ENCODE results near the gene TNS3. TPM values are rescaled to one million over a fixed set of nuclear protein-coding genes. Genes with fewer than 3 reads are reported as not detected.

The TNS3 gene
- total and polyA plus RNA-seq, 9 of the 15 experiments (the other 6 are each of a cell fraction or from before 2014, with no cell fraction given) = 0.20 TPM; not detected in 8

DNA sequence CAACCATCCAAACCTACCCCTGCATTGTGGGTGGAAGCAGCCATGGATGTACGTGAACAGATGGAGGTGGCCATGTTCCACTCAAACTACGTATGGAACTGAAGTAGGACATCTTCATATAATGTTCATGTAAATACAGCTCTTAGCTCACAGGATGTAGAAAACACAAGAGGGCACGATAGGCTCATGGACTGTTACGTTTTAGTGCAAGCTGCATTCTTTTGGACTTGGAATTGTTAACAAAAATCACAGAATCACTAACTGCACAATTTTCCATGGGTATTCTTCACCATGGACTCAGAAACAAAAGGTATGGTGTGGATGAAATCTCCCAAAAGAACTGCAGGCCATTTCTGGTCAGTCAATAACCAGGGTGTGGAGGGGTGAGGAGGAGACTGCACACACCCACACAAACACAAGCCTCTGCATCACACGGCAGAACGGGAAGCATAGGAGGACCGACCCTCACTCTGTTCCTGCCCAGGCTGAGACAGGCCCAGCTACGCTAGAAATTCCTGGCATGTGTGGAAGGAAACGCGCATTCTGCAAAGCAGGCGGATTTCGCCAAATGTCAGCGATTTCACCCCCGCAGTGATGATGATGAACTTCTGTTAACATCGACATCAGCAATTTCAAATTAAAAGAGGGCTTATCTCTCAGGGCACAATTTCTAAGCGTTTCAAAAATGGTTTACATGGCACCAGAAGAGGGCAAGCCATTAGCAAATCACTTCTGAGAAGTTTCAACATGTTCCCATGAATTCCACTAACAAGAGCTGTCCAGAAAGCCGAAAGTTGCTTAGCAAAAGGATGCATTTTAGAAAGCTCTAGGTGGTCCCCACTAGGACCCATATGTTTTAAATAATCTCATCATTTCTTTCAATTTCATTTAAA, 149.0 kb downstream of the TNS3 start:
- intact Hi-C loops (cut with micrococcal nuclease) = loop anchor here (10.0 kb wide), 1 partner anchor 382 kb away; no protein-coding TSS in a partner anchor
- Histone ChIP-seq H3K27ac (ENCODE audit: extremely low read depth, low read depth, low read length) (no peak overlapping the region), H3K27me3 (ENCODE audit: control insufficient read depth in 2 of 2, insufficient read depth in 2 of 2, low read length in 2 of 2) (peaks cover 3 to 9% of the 10 kb centered on the region in 2 experiments; a peak in 2 of 5 replicates), H2AFZ (ENCODE audit: low read depth, low read length) (no peak overlapping the region), H3K9ac (ENCODE audit: insufficient read depth in 1 of 2, low read depth in 2 of 2, low read length in 2 of 2) (no peak overlapping the region), H3K4me2 (ENCODE audit: insufficient read depth, low read length) (no peak overlapping the region), H3K4me3 (no peak overlapping the region), H3K79me2 (ENCODE audit: control insufficient read depth, insufficient read depth, low read length) (no peaks in the 10 kb centered on the region), H3K9me1 (ENCODE audit: control insufficient read depth, insufficient read depth, low read length) (no peaks in the 10 kb centered on the region), H3K36me3 (ENCODE audit: control insufficient read depth, insufficient read depth, low read length) (no peaks in the 10 kb centered on the region), H3K9me3 (replicated peaks; ENCODE audit: control insufficient read depth, insufficient read depth, low read depth, low read length) (no peaks in the 10 kb centered on the region), H3K4me1 (replicated peaks in 1 of 2; ENCODE audit: control insufficient read depth in 2 of 2, insufficient read depth in 2 of 2, low read length in 2 of 2) (no peaks in the 10 kb centered on the region), H4K20me1 (replicated peaks; ENCODE audit: control insufficient read depth, insufficient read depth, low read length) (no peaks in the 10 kb centered on the region)
- TF ChIP-seq, protein P1, sequence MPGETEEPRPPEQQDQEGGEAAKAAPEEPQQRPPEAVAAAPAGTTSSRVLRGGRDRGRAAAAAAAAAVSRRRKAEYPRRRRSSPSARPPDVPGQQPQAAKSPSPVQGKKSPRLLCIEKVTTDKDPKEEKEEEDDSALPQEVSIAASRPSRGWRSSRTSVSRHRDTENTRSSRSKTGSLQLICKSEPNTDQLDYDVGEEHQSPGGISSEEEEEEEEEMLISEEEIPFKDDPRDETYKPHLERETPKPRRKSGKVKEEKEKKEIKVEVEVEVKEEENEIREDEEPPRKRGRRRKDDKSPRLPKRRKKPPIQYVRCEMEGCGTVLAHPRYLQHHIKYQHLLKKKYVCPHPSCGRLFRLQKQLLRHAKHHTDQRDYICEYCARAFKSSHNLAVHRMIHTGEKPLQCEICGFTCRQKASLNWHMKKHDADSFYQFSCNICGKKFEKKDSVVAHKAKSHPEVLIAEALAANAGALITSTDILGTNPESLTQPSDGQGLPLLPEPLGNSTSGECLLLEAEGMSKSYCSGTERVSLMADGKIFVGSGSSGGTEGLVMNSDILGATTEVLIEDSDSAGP (CRISPR knock-in tag; IDR thresholded peaks at IDR 0.05) = no peak
- 0 out of 4 replicates have a peak, but pooled peaks of 1 of the 2 experiments have one; percentile 7 for TF ChIP-seq RAD21 (CRISPR knock-in tag; conservative IDR thresholded peaks at IDR 0.05 in 1 of 2, IDR thresholded peaks at IDR 0.05 in 1 of 2)
- TF ChIP-seq C11orf30 (IDR thresholded peaks at IDR 0.05; ENCODE audit: low read depth) = peak; percentile 7; the same call in 1 of the 2 replicates
- in situ Hi-C loops (cut with MboI) = no loop called here
- 4% methylated on average over 17 of the region's 17 CpGs for WGBS (ENCODE audit: insufficient coverage, low coverage, missing lambda C conversion rate)
- FAIRE-seq (no peak), DNase-seq (ENCODE audit: extremely low read depth in 1 of 4, low spot score in 3 of 4) (no peak), ATAC-seq (no peak)
- CTCF ChIA-PET (ENCODE audit: low intra/inter-chr PET ratio) = no interaction called here
- BruUV-seq (replicated peaks) = no TSS peak
- POLR2A ChIA-PET = interaction anchor here (0.6 kb wide), 1 partner anchor 10 kb away, joined by 4 read pairs; no protein-coding TSS in a partner anchor
